H9 (cell line): ENCODE data around the gene SEMA3E. TPM values are rescaled to one million over a fixed set of nuclear protein-coding genes. Genes with fewer than 3 reads are reported as not detected.

Source experiments
- DNase-seq: peaks from one replicate; pipeline ENCODE4 v3.0.0-alpha.2; 2017
- H2AFZ ChIP-seq: one replicate; pipeline ENCODE4 v1.6.1; 2013; ENCODE audit warnings: mild to moderate bottlenecking, low read length, control low read depth, moderate library complexity
- H2AK5ac ChIP-seq: 2 replicates; pipeline ENCODE4 v1.6.1; 2013; ENCODE audit warnings: low read length, control low read depth, mixed read lengths; ENCODE audit not compliant: insufficient read length
- H2BK120ac ChIP-seq: one replicate; pipeline ENCODE4 v1.6.1; 2013; ENCODE audit warnings: low read depth, mild to moderate bottlenecking, low read length, control low read depth, inconsistent platforms; ENCODE audit not compliant: poor library complexity, severe bottlenecking
- H2BK12ac ChIP-seq: 2 replicates; pipeline ENCODE4 v1.6.1; 2013; ENCODE audit warnings: low read length, control low read depth, mixed read lengths, low read depth; ENCODE audit not compliant: insufficient read length
- H2BK15ac ChIP-seq: 2 replicates; pipeline ENCODE4 v1.6.1; 2013; ENCODE audit warnings: low read depth, low read length, control low read depth
- H2BK20ac ChIP-seq: one replicate; pipeline ENCODE4 v1.6.1; 2013; ENCODE audit warnings: low read depth, mild to moderate bottlenecking, low read length, control low read depth, inconsistent platforms; ENCODE audit not compliant: poor library complexity, severe bottlenecking
- H2BK5ac ChIP-seq: 2 replicates; pipeline ENCODE4 v1.6.1; 2013; ENCODE audit warnings: low read length, control low read depth, mixed read lengths; ENCODE audit not compliant: insufficient read length
- H3K14ac ChIP-seq: 2 replicates; pipeline ENCODE4 v1.6.1; 2013; ENCODE audit warnings: low read length, control low read depth; ENCODE audit not compliant: insufficient read depth
- H3K18ac ChIP-seq: 2 replicates; pipeline ENCODE4 v1.6.1; 2013; ENCODE audit warnings: low read depth, mild to moderate bottlenecking, mixed read lengths, low read length, control low read depth; ENCODE audit not compliant: insufficient read length
- H3K23ac ChIP-seq: 2 replicates; pipeline ENCODE4 v1.6.1; 2013; ENCODE audit warnings: low read length, control low read depth, mixed read lengths, low read depth; ENCODE audit not compliant: insufficient read length
- H3K23me2 ChIP-seq: 2 replicates; pipeline ENCODE4 v1.6.1; 2013; ENCODE audit warnings: low read depth, mild to moderate bottlenecking, mixed read lengths, low read length, control low read depth; ENCODE audit not compliant: insufficient read length, poor library complexity, severe bottlenecking
- H3K27ac ChIP-seq: 2 replicates; pipeline ENCODE4 v1.5.1; 2013; ENCODE audit warnings: low read length, control low read depth, mixed read lengths, low read depth; ENCODE audit not compliant: insufficient read length
- H3K27me3 ChIP-seq: 2 replicates; pipeline ENCODE4 v1.6.1; 2013; ENCODE audit warnings: low read length, control low read depth, inconsistent platforms; ENCODE audit not compliant: insufficient read depth
- H3K4ac ChIP-seq: 2 replicates; pipeline ENCODE4 v1.6.1; 2013; ENCODE audit warnings: low read depth, mild to moderate bottlenecking, control low read depth, inconsistent platforms, low read length, moderate library complexity
- H3K4me1 ChIP-seq: 2 replicates; pipeline ENCODE4 v1.6.1; 2013; ENCODE audit warnings: low read length, control low read depth, inconsistent platforms; ENCODE audit not compliant: insufficient read depth
- H3K4me2 ChIP-seq: 2 replicates; pipeline ENCODE4 v1.6.1; 2013; ENCODE audit warnings: low read length, control low read depth, mixed read lengths; ENCODE audit not compliant: insufficient read length, insufficient read depth
- H3K56ac ChIP-seq: 2 replicates; pipeline ENCODE4 v1.6.1; 2013; ENCODE audit warnings: low read depth, mild to moderate bottlenecking, mixed read lengths, low read length, control low read depth; ENCODE audit not compliant: insufficient read length
- H3K79me1 ChIP-seq: 2 replicates; pipeline ENCODE4 v1.6.1; 2013; ENCODE audit warnings: low read depth, mild to moderate bottlenecking, moderate library complexity, low read length, control low read depth, inconsistent platforms; ENCODE audit not compliant: insufficient read depth, poor library complexity, severe bottlenecking
- H3K79me2 ChIP-seq: 2 replicates; pipeline ENCODE4 v1.6.1; 2013; ENCODE audit warnings: low read length, control low read depth, inconsistent platforms; ENCODE audit not compliant: insufficient read depth
- H3K9ac ChIP-seq: 2 replicates; pipeline ENCODE4 v1.6.1; 2013; ENCODE audit warnings: low read length, control low read depth, mixed read lengths; ENCODE audit not compliant: insufficient read length; ENCODE audit errors: extremely low read depth
- H3K9me3 ChIP-seq: one replicate; pipeline ENCODE4 v1.6.1; 2013; ENCODE audit warnings: low read depth, low read length, inconsistent platforms; ENCODE audit not compliant: control insufficient read depth
- H3T11ph ChIP-seq: one replicate; pipeline ENCODE4 v1.6.1; 2013; ENCODE audit warnings: mild to moderate bottlenecking, low read length, control low read depth, inconsistent platforms
- H4K20me1 ChIP-seq: one replicate; pipeline ENCODE4 v1.6.1; 2013; ENCODE audit not compliant: control insufficient read depth, insufficient read length, insufficient read depth
- H4K5ac ChIP-seq: 2 replicates; pipeline ENCODE4 v1.6.1; 2013; ENCODE audit warnings: low read depth, mild to moderate bottlenecking, mixed read lengths, low read length, control low read depth; ENCODE audit not compliant: insufficient read length
- H4K8ac ChIP-seq: replicated peaks from 2 replicates; pipeline ENCODE4 v1.6.1; 2013; ENCODE audit warnings: low read length, control low read depth, mixed read lengths, low read depth; ENCODE audit not compliant: insufficient read length
- H4K91ac ChIP-seq: 2 replicates; pipeline ENCODE4 v1.6.1; 2013; ENCODE audit warnings: low read depth, mild to moderate bottlenecking, moderate library complexity, mixed read lengths, low read length, control low read depth; ENCODE audit not compliant: insufficient read length
- H3K27ac Mint-ChIP-seq, 3 experiments: 2 replicates in 2 of 3; 3 replicates in 1 of 3; pipeline ENCODE4 v1.8.0; 2020 to 2021; ENCODE audit warnings: mixed read lengths in 3 of 3, mild to moderate bottlenecking in 1 of 3, moderate library complexity in 1 of 3
- H3K27me3 Mint-ChIP-seq: 2 replicates; pipeline ENCODE4 v1.8.0; 2021; ENCODE audit warnings: low read depth, mild to moderate bottlenecking, moderate library complexity, mixed read lengths
- H3K36me3 Mint-ChIP-seq, 3 experiments: 2 replicates in 2 of 3; 3 replicates in 1 of 3; pipeline ENCODE4 v1.8.0; 2020 to 2021; ENCODE audit warnings: low read depth in 3 of 3, mixed read lengths in 3 of 3; ENCODE audit not compliant: insufficient read depth in 1 of 3
- H3K4me1 Mint-ChIP-seq, 2 experiments: 2 replicates each; pipeline ENCODE4 v1.8.0; 2020; ENCODE audit warnings: mixed read lengths in 2 of 2
- H3K4me3 Mint-ChIP-seq, 2 experiments: 2 replicates in 1 of 2; 3 replicates in 1 of 2; pipeline ENCODE4 v1.8.0; 2020 to 2021; ENCODE audit warnings: mild to moderate bottlenecking in 2 of 2, mixed read lengths in 2 of 2, moderate library complexity in 1 of 2
- H3K9me3 Mint-ChIP-seq, 2 experiments: 2 replicates in 1 of 2; 3 replicates in 1 of 2; pipeline ENCODE4 v1.8.0; 2020; ENCODE audit warnings: mild to moderate bottlenecking in 2 of 2, mixed read lengths in 2 of 2, moderate library complexity in 1 of 2
- CTCF ChIP-seq: fragments of 200-600 bp; sonication (generic); conservative IDR thresholded peaks from 3 replicates; pipeline ENCODE4 v1.8.0; 2021; ENCODE audit warnings: antibody characterized with exemption, mild to moderate bottlenecking
- WGBS: extraction: QIAGEN DNeasy Blood & Tissue Kit; methylation state at CpG from one replicate; pipeline ENCODE4 v1.1.7; 2013; ENCODE audit warnings: missing lambda C conversion rate, low lambda C conversion rate, mixed read lengths; ENCODE audit not compliant: insufficient read length; ENCODE audit errors: extremely low coverage; 5-methylcytosine and 5-hydroxymethylcytosine counted together
- total RNA-seq: library from RNA; stranded (reverse); gene quantifications from 2 replicates; pipeline ENCODE4 v1.2.1, GENCODE V29; 2021

SEMA3E gene
- total RNA-seq, 1 experiment from 2014 or later, result 0.39 TPM

GRCh38 chr7:83494683-83495082 is 154.3 kb downstream of the SEMA3E start:
- Histone ChIP-seq H3K9ac (no peak overlapping the region), H3K9me3 (no peaks in the 10 kb centered on the region), H4K5ac (no peak overlapping the region), H3K4ac (no peak overlapping the region), H2AK5ac (no peak overlapping the region), H2BK20ac (no peak overlapping the region), H4K20me1 (no peaks in the 10 kb centered on the region), H3K56ac (no peak overlapping the region), H3K23ac (no peak overlapping the region), H2BK12ac (no peak overlapping the region), H4K8ac (no peak overlapping the region), H3K79me1 (no peaks in the 10 kb centered on the region), H4K91ac (no peak overlapping the region), H2AFZ (no peak overlapping the region), H3K79me2 (no peaks in the 10 kb centered on the region), H3K23me2 (no peaks in the 10 kb centered on the region), H3T11ph (no peak overlapping the region), H3K4me2 (no peak overlapping the region), H2BK15ac (no peak overlapping the region), H3K27me3 (no peaks in the 10 kb centered on the region; the same call in 1 of the 2 replicates), H3K18ac (no peak overlapping the region), H3K4me1 (no peaks in the 10 kb centered on the region), H3K14ac (no peak overlapping the region), H3K27ac (no peak overlapping the region), H2BK120ac (no peak overlapping the region), H2BK5ac (no peak overlapping the region)
- Mint-ChIP-seq H3K27ac (no peak overlapping the region), H3K9me3 (no peaks in the 10 kb centered on the region), H3K4me3 (no peak overlapping the region), H3K36me3 (no peaks in the 10 kb centered on the region), H3K4me1 (no peaks in the 10 kb centered on the region), H3K27me3 (no peaks in the 10 kb centered on the region)
- DNase-seq, result no peak
- TF ChIP-seq CTCF, result no peak
- WGBS, result no CpG with 5 or more reads among the region's 2 CpGs
